ENCODE data around the gene OR10J5.

- TF ChIP-seq CTCF (conservative IDR thresholded peaks at IDR 0.05; ENCODE audit: low read depth, low read length) = no peak
- TF ChIP-seq POLR2A (IDR thresholded peaks at IDR 0.05; ENCODE audit: low read depth, low read length) = no peak
- TF ChIP-seq MXI1 (IDR thresholded peaks at IDR 0.05; ENCODE audit: borderline replicate concordance, low read depth, low read length) = no peak
- TF ChIP-seq RAD21 (IDR thresholded peaks at IDR 0.05; ENCODE audit: low read length) = no peak
Observed at GRCh38 chr1:159492575-159493323, 43.1 kb downstream of the OR10J5 start.

All from IMR-90 (cell line).